OCI-LY1 (cell line): Measurements from ENCODE around the gene GPR137B.

Experiments
- EZH2 ChIP-seq: fragments of 200-600 bp; sonication (generic), shearing (Covaris generic); IDR thresholded peaks from 2 replicates; pipeline ENCODE4 v1.8.0; 2017; ENCODE audit warnings: borderline replicate concordance, mixed run types, mild to moderate bottlenecking, antibody characterized with exemption, low read length, moderate library complexity, mixed read lengths
- TF ChIP-seq, protein P1 (sequence below): fragments of 200-600 bp; sonication (generic), shearing (Covaris generic); IDR thresholded peaks from 2 replicates; pipeline ENCODE4 v1.5.1; 2017; ENCODE audit warnings: mild to moderate bottlenecking, antibody characterized with exemption, low read length, moderate library complexity, mixed read lengths

DNA sequence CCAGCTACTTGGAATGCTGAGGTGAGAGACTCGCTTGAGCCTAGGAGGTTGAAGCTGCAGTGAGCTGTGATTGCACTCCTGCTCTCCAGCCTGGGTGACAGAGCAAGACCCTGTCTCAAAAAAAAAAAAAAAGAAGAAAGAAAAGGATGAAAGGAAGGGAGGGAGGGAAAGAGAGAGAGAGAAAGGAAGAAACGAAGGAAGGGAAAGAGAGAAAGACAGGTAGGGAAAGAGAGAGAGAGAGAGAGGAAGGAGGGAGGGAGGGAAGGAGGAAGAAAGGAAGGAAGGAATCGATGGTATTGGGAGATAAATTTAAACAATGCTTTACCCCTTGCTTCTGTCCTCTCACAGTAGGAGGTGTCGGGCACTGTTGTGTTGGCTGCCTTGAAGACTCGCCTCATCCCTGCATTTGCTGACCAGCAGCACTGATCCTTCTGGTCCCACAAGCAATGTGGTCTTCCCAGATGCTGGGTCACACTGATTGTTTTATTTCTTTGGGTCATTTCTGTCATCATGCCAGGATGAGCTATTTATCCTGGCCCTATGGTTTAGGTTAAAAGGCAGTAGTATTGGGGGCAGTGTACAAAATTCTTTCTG, 30.9 kb downstream of the GPR137B start:
- TF ChIP-seq, protein P1, sequence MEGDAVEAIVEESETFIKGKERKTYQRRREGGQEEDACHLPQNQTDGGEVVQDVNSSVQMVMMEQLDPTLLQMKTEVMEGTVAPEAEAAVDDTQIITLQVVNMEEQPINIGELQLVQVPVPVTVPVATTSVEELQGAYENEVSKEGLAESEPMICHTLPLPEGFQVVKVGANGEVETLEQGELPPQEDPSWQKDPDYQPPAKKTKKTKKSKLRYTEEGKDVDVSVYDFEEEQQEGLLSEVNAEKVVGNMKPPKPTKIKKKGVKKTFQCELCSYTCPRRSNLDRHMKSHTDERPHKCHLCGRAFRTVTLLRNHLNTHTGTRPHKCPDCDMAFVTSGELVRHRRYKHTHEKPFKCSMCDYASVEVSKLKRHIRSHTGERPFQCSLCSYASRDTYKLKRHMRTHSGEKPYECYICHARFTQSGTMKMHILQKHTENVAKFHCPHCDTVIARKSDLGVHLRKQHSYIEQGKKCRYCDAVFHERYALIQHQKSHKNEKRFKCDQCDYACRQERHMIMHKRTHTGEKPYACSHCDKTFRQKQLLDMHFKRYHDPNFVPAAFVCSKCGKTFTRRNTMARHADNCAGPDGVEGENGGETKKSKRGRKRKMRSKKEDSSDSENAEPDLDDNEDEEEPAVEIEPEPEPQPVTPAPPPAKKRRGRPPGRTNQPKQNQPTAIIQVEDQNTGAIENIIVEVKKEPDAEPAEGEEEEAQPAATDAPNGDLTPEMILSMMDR, result no peak
- no peak for TF ChIP-seq EZH2
